ENCODE measurements around the gene TXLNB.
"Not testable (repeated sequence)": the region's sequence is repeated elsewhere in the genome, so short reads cannot be mapped to it uniquely, and the experiment has no call there.

Gene TXLNB

DNA sequence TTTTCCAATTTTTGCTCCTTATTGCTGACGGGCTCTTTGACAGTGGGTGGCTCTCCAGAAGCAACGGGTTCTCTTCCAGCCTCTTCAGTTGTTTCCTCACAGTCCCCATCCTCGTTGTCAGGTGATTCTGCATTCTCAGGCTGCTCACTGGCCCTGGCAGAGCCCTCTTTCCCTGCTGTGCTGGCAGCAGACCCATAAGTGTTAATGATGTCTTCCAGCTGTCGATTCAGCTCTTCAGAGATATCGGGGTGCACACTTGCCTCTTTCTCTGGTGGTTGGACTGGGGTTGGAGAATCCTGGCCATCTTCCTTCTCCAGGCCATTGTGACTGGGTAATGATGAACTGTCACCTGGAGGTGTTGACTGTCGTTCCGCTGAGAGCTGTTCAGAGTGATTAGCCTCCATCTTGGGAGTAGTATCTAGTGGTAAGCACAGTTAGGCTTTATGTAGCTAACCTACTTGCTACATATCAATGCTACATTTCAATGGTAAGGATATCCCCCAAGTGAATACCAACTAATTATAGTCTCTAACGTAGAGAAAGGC is 3.2 kb downstream of the TXLNB start:
- Histone ChIP-seq H3K4me3 (ENCODE audit: severe bottlenecking) (no peak overlapping the region), H3K4me1 (ENCODE audit: insufficient read depth, poor library complexity, severe bottlenecking) (no peaks in the 10 kb centered on the region), H3K36me3 (ENCODE audit: low read depth) (no peaks in the 10 kb centered on the region), H3K9me3 (ENCODE audit: severe bottlenecking) (no peaks in the 10 kb centered on the region), H3K27me3 (ENCODE audit: insufficient read depth, poor library complexity, severe bottlenecking) (no peaks in the 10 kb centered on the region), H3K27ac (ENCODE audit: poor library complexity, severe bottlenecking) (no peak overlapping the region)
- TF ChIP-seq CTCF (IDR thresholded peaks at IDR 0.05; ENCODE audit: poor library complexity, severe bottlenecking), result no peak
- ATAC-seq (ENCODE audit: low read depth) (no peak), DNase-seq (ENCODE audit: low spot score) (no peak)

- H3K9me3 ChIP-seq (ENCODE audit: severe bottlenecking), result no peaks in the 10 kb centered on the region
- no peak overlapping the region for H3K4me3 ChIP-seq (ENCODE audit: severe bottlenecking)
- H3K27me3 ChIP-seq (ENCODE audit: insufficient read depth, poor library complexity, severe bottlenecking), result no peaks in the 10 kb centered on the region
- no peaks in the 10 kb centered on the region for H3K4me1 ChIP-seq (ENCODE audit: insufficient read depth, poor library complexity, severe bottlenecking)
- no peak for ATAC-seq (ENCODE audit: low read depth)
- no peaks in the 10 kb centered on the region for H3K36me3 ChIP-seq (ENCODE audit: low read depth)
- DNase-seq (ENCODE audit: low spot score), result no peak
- H3K27ac ChIP-seq (ENCODE audit: poor library complexity, severe bottlenecking), result no peak overlapping the region
- no peak for TF ChIP-seq CTCF (IDR thresholded peaks at IDR 0.05; ENCODE audit: poor library complexity, severe bottlenecking)
These were observed 3.9 kb downstream of the TXLNB start for GRCh38 chr6:139287868-139288267.

DNA sequence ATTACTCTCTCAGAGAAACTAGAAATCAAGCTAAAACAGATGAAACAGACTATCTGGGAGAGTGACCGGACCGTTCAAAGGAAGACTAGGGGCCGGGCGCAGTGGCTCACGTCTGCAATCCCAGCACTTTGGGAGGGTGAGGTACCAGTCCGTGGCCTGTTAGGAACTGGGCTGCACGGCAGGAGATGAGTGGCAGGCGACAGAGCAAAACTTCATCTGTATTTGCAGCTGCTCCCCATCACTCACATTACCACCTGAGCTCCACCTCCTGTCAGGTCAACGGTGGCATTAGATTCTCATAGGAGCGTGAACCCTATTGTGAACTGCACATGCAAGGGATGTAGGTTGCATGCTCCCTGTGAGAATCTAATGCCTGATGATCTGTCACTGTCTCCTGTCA is 5.4 kb downstream of the TXLNB start:
- ATAC-seq (ENCODE audit: low read depth); DNase-seq (ENCODE audit: low spot score); H3K4me3 ChIP-seq (ENCODE audit: severe bottlenecking); H3K9me3 ChIP-seq (ENCODE audit: severe bottlenecking); H3K4me1 ChIP-seq (ENCODE audit: insufficient read depth, poor library complexity, severe bottlenecking); H3K36me3 ChIP-seq (ENCODE audit: low read depth); H3K27ac ChIP-seq (ENCODE audit: poor library complexity, severe bottlenecking); H3K27me3 ChIP-seq (ENCODE audit: insufficient read depth, poor library complexity, severe bottlenecking): not testable (repeated sequence)

DNA sequence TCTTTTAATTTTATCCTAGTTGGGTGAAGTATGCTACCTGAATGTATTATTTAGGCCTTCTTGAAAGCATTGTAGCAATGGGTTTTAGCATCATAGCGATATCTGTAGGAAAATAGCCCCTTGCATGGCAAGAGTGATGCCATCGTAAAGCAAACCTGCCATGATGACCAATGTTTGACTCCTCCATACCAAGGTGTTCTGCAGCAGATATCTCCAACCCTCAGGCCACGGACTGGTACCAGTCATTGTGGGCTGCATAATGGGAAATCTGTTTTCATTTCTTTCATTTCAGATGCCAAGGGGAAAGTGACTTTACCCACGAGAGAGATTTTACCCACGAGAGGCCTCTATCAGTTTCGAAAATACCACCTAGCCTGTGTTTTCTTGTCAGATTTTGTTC is 6.2 kb downstream of the TXLNB start:
- no peak for DNase-seq (ENCODE audit: low spot score)
- Histone ChIP-seq H3K9me3 (ENCODE audit: severe bottlenecking) (no peaks in the 10 kb centered on the region), H3K27ac (ENCODE audit: poor library complexity, severe bottlenecking) (no peak overlapping the region), H3K27me3 (ENCODE audit: insufficient read depth, poor library complexity, severe bottlenecking) (no peaks in the 10 kb centered on the region), H3K4me3 (ENCODE audit: severe bottlenecking) (no peak overlapping the region), H3K36me3 (ENCODE audit: low read depth) (no peaks in the 10 kb centered on the region), H3K4me1 (ENCODE audit: insufficient read depth, poor library complexity, severe bottlenecking) (no peaks in the 10 kb centered on the region)
- no peak for TF ChIP-seq CTCF (IDR thresholded peaks at IDR 0.05; ENCODE audit: poor library complexity, severe bottlenecking)
- no peak for ATAC-seq (ENCODE audit: low read depth)

DNA sequence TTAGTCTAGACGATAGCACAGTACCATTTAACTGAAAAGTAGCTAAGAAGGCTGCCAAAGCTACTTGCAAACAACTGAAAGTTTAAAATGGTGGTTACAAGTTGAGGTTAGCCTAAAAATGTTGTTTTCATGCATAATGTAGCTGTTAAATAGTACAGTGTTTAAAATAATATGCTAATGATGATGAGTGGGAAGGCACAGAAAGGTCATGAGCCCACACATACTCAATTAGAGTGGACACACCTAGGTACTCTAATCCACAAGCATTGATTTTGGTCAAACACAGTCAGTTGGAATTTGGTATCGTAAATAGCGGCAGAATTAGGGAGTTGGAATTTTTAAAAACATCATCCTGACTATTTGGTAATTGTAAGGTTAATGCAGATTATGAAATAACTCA is 7.0 kb downstream of the TXLNB start:
- H3K9me3 ChIP-seq (ENCODE audit: severe bottlenecking), result no peaks in the 10 kb centered on the region
- H3K4me3 ChIP-seq (ENCODE audit: severe bottlenecking), result no peak overlapping the region
- ATAC-seq (ENCODE audit: low read depth), result no peak
- no peaks in the 10 kb centered on the region for H3K27me3 ChIP-seq (ENCODE audit: insufficient read depth, poor library complexity, severe bottlenecking)
- no peak for DNase-seq (ENCODE audit: low spot score)
- no peaks in the 10 kb centered on the region for H3K36me3 ChIP-seq (ENCODE audit: low read depth)
- no peak overlapping the region for H3K27ac ChIP-seq (ENCODE audit: poor library complexity, severe bottlenecking)
- H3K4me1 ChIP-seq (ENCODE audit: insufficient read depth, poor library complexity, severe bottlenecking), result no peaks in the 10 kb centered on the region
- TF ChIP-seq CTCF (IDR thresholded peaks at IDR 0.05; ENCODE audit: poor library complexity, severe bottlenecking), result no peak
